ENCODE measurements around the gene C10orf143. TPM values are rescaled to one million over a fixed set of nuclear protein-coding genes. Genes with fewer than 3 reads are reported as not detected.

The C10orf143 gene
- total RNA-seq, 2 donors from 2014 or later: 1.5 to 1.9 TPM

DNA sequence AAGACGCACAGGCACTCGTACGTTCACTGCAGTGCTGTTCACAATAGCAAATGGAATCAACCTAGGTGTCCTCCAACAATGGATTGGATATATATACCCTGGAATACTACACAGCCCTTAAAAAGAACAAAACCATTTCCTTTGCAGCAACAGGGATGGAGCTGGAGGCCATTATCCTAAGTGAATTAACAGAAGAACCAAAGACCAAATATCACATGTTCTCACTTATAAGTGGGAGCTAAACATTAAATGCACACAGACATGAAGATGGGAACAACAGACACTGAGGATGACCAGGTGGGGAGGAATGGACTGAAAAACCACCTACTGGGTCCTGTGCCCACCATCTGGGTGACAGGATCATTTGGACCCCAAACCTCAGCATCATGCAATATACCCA is 94.5 kb downstream of the C10orf143 start:
- no peak overlapping the region for H3K4me3 Mint-ChIP-seq
- H3K4me3 ChIP-seq (ENCODE audit: low read length): no peak overlapping the region
- TF ChIP-seq, protein P1, sequence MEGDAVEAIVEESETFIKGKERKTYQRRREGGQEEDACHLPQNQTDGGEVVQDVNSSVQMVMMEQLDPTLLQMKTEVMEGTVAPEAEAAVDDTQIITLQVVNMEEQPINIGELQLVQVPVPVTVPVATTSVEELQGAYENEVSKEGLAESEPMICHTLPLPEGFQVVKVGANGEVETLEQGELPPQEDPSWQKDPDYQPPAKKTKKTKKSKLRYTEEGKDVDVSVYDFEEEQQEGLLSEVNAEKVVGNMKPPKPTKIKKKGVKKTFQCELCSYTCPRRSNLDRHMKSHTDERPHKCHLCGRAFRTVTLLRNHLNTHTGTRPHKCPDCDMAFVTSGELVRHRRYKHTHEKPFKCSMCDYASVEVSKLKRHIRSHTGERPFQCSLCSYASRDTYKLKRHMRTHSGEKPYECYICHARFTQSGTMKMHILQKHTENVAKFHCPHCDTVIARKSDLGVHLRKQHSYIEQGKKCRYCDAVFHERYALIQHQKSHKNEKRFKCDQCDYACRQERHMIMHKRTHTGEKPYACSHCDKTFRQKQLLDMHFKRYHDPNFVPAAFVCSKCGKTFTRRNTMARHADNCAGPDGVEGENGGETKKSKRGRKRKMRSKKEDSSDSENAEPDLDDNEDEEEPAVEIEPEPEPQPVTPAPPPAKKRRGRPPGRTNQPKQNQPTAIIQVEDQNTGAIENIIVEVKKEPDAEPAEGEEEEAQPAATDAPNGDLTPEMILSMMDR (conservative IDR thresholded peaks at IDR 0.05): no peak
- WGBS, 2 experiments (ENCODE audit: insufficient coverage in 1 of 2, insufficient read length in 1 of 2): 90 to 97% methylated on average over 3 of the region's 3 CpGs
- H3K36me3 Mint-ChIP-seq (ENCODE audit: low read depth): no peaks in the 10 kb centered on the region
- H3K27me3 ChIP-seq (ENCODE audit: control insufficient read depth, insufficient read depth, low read length, poor library complexity, severe bottlenecking): no peaks in the 10 kb centered on the region
- H3K9ac ChIP-seq (ENCODE audit: extremely low read depth, low read length, poor library complexity, severe bottlenecking): no peak overlapping the region
- H3K27me3 Mint-ChIP-seq (ENCODE audit: insufficient read depth): peaks cover 2% of the 10 kb centered on the region
- H3K9me3 Mint-ChIP-seq: no peaks in the 10 kb centered on the region
- DNase-seq: no peak
- peaks cover 4% of the 10 kb centered on the region for H3K4me1 Mint-ChIP-seq
- no peaks in the 10 kb centered on the region for H3K4me1 ChIP-seq (ENCODE audit: control insufficient read depth, insufficient read depth, low read length)
- no peak overlapping the region for H3K27ac Mint-ChIP-seq
- H3K9me3 ChIP-seq (ENCODE audit: control insufficient read depth, low read length): no peaks in the 10 kb centered on the region
- no peaks in the 10 kb centered on the region for H3K36me3 ChIP-seq (ENCODE audit: control insufficient read depth, insufficient read depth, low read length)
- H3K27ac ChIP-seq (ENCODE audit: low read depth, low read length): no peak overlapping the region

DNA sequence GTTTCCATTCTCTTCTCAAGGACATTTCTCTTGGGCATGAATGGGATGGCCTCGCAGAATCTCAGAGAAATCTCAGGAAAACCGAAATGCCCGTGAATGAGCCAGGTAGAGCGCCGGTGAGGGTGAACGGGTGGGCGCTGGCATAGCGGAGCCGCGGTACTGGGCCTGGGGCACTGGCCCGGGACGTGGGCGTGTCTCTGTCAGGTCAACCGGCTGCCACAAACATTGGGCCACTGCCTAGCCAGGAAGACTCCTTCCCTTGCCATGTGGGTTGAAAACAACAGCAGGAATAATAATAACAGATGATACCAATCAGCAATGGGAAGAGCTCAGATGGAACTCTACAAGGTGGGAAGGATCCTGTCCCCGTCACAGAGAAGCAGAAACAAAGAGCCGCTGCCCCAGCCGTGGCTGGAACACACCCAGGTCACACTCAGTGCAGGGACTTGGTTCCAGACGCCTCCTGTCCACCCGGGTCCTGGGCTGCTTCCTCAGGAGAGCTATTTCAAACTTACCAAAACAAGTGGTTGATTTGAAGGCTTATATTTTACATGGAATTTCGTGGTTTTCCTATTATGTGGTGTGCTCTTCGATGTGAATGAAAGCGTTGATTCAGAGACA is 95.4 kb downstream of the C10orf143 start:
- no peak overlapping the region for H3K4me3 ChIP-seq (ENCODE audit: low read length)
- Mint-ChIP-seq H3K9me3 (no peaks in the 10 kb centered on the region), H3K4me1 (peaks cover 4% of the 10 kb centered on the region), H3K36me3 (ENCODE audit: low read depth) (no peaks in the 10 kb centered on the region), H3K27ac (no peak overlapping the region), H3K4me3 (no peak overlapping the region), H3K27me3 (ENCODE audit: insufficient read depth) (peaks cover 2% of the 10 kb centered on the region)
- WGBS, 2 experiments (ENCODE audit: insufficient coverage in 1 of 2, insufficient read length in 1 of 2): 89 to 90% methylated on average over 18 to 22 of the region's 22 CpGs
- no peaks in the 10 kb centered on the region for H3K36me3 ChIP-seq (ENCODE audit: control insufficient read depth, insufficient read depth, low read length)
- H3K27ac ChIP-seq (ENCODE audit: low read depth, low read length): no peak overlapping the region
- no peaks in the 10 kb centered on the region for H3K27me3 ChIP-seq (ENCODE audit: control insufficient read depth, insufficient read depth, low read length, poor library complexity, severe bottlenecking)
- no peaks in the 10 kb centered on the region for H3K9me3 ChIP-seq (ENCODE audit: control insufficient read depth, low read length)
- H3K9ac ChIP-seq (ENCODE audit: extremely low read depth, low read length, poor library complexity, severe bottlenecking): no peak overlapping the region
- no peak for DNase-seq
- H3K4me1 ChIP-seq (ENCODE audit: control insufficient read depth, insufficient read depth, low read length): no peaks in the 10 kb centered on the region
- TF ChIP-seq, protein P1 (conservative IDR thresholded peaks at IDR 0.05): no peak

DNA sequence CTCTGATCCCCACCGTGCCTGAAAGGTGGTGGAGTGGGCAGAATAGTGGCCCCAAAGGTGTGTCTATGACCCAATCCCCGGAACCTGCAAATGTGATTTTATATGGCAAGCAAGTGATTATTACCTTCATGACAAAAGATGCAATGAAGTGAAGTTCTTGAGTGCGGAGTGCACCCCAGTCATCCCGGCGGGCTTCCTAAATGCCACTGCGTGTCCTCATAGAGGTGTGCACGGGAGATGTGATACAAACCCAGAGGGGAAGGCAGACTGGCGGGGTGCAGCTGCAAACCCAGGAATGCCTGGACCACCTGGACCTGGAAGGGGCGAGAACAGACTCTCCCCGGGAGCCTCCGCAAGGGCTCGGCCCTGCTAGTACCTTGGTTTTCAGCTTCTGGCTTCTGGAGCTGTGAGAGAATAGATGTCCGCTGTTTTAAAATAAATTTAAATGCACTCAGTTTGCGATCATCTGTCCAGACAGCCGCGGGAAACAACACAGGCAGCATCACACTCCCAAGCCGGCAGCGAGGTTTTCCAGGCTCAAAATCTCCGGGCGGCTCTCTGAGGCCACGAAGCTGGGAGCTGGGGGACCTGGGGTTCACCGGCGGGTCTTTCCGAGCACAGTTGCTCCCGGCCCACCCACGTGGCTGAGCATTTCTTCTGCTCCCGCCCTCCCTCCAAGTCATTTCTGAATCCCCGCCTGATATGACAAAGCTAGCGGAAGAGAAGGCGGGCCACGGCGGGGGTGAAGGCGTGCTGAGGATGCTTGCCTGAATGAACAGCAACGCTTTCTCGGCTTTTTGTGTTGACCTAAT is 96.2 kb downstream of the C10orf143 start:
- Histone ChIP-seq H3K27me3 (ENCODE audit: control insufficient read depth, insufficient read depth, low read length, poor library complexity, severe bottlenecking) (no peaks in the 10 kb centered on the region), H3K4me3 (ENCODE audit: low read length) (no peak overlapping the region), H3K36me3 (ENCODE audit: control insufficient read depth, insufficient read depth, low read length) (no peaks in the 10 kb centered on the region), H3K9me3 (ENCODE audit: control insufficient read depth, low read length) (no peaks in the 10 kb centered on the region), H3K9ac (ENCODE audit: extremely low read depth, low read length, poor library complexity, severe bottlenecking) (no peak overlapping the region), H3K4me1 (ENCODE audit: control insufficient read depth, insufficient read depth, low read length) (no peaks in the 10 kb centered on the region), H3K27ac (ENCODE audit: low read depth, low read length) (no peak overlapping the region)
- TF ChIP-seq, protein P1 (conservative IDR thresholded peaks at IDR 0.05): no peak
- Mint-ChIP-seq H3K27me3 (ENCODE audit: insufficient read depth) (peaks cover 2% of the 10 kb centered on the region), H3K4me3 (no peak overlapping the region), H3K4me1 (peaks cover 7% of the 10 kb centered on the region), H3K27ac (no peak overlapping the region), H3K36me3 (ENCODE audit: low read depth) (no peaks in the 10 kb centered on the region), H3K9me3 (no peaks in the 10 kb centered on the region)
- no peak for DNase-seq
- WGBS, 2 experiments (ENCODE audit: insufficient coverage in 1 of 2, insufficient read length in 1 of 2): 90 to 93% methylated on average over 28 to 35 of the region's 35 CpGs

Other genes with a start within 250 kb of the C10orf143 start
- gene EBF3, start 146.6 kb downstream of the C10orf143 start, total RNA-seq: 1 to 10 TPM in 1 of 2 donors, under 1 TPM in 1; 0.44 to 2.0 TPM
- 100 to 1,000 TPM; 119 to 123 TPM for gene GLRX3, start 25.6 kb upstream of the C10orf143 start, total RNA-seq